HG02571 (cell line): Measurements from ENCODE around the gene NUDT8.
"Not testable (repeated sequence)": the region's sequence is repeated elsewhere in the genome, so short reads cannot be mapped to it uniquely, and the experiment has no call there.

ENCODE experiments used
- ATAC-seq: cut with Tn5 transposase; IDR thresholded peaks from one replicate; pipeline ENCODE4 v1.9.1; 2021; ENCODE audit warnings: mild to moderate bottlenecking, moderate library complexity; ENCODE audit not compliant: unreplicated experiment

The NUDT8 gene

DNA sequence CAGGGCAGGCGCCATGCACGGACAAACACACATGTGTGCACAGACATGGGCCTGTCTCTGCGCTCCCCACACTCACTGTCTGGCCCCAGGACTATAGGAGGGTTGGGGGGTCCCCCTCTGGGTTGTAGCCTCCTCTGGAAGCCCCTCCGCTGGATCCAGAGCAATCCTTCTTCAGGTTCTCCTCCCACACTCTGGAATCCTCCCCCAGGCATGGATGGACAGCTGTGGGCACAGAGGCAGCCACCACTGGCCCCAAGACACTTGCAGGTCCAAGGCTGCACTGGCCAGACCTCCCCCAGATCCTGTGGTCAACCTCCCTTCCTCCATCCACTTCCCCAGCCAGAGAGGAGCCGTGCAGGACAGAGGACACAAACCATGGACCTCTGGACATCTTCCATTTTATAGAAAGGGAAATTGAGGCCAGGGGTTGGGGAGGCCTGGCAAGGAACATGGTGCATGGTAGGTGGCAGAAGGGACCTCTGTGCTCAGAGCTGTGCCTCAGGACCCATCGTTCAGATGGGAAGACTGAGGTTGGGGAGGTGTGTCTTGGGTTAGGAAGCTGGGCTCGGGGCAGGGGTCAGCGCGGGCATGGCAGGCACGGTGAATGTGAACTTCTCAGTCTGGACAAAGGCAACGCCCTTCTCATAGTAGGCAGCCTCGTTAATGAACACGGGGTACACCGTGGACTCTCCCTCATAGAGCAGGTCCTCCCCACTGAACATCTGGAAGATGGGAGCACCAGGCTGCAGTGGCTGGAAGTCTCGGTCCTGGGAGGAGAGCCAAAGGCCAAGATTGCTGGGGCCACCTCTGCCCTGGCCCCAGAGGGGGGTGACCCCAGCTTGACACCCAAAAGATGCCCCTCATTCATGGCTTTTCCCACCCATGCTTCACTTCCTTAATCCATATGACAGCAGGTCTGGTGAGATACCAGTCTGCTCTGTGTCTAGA, 12.7 kb upstream of the NUDT8 start:
- ATAC-seq, result no peak

- no peak for ATAC-seq
Observed at GRCh38 chr11:67641338-67642172, 11.8 kb upstream of the NUDT8 start.

DNA sequence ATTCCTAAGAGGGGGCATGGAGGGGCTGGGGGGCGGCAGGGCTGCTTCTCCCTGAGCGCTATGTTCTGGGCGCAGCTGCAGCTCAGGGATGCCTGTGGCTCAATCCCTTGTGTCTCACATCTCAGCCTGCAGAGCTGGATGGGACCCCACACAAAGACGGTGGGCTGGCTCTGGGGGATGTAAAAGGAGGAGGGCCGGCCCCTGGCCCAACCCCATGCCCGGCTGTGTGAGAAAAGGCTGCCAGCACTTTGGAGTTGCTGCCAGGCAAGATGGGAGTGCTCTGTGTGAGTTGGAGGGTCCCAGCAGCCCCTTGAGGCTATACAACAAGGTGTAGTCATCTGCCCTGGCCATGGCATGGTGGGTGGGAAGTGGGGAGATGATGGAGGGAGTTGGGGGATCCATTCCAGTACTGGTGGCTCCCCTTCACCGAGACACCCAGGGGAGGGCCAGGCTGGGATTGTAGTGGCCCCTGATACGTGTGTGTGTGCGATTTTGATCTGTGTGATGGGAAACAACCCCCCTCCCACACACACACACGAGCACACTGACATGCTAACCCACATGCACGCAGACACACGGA, 11.1 kb upstream of the NUDT8 start:
- ATAC-seq, result no peak

- ATAC-seq, result no peak
Observed at GRCh38 chr11:67640021-67640757, 10.5 kb upstream of the NUDT8 start.

- ATAC-seq, result no peak
Observed at GRCh38 chr11:67639438-67639859, 9.7 kb upstream of the NUDT8 start, which contains the start of gene TBX10. Gene TBX10, minus strand, starts transcription at chr11:67639763. Its CDS starts 291 bp downstream, at chr11:67639472.

DNA sequence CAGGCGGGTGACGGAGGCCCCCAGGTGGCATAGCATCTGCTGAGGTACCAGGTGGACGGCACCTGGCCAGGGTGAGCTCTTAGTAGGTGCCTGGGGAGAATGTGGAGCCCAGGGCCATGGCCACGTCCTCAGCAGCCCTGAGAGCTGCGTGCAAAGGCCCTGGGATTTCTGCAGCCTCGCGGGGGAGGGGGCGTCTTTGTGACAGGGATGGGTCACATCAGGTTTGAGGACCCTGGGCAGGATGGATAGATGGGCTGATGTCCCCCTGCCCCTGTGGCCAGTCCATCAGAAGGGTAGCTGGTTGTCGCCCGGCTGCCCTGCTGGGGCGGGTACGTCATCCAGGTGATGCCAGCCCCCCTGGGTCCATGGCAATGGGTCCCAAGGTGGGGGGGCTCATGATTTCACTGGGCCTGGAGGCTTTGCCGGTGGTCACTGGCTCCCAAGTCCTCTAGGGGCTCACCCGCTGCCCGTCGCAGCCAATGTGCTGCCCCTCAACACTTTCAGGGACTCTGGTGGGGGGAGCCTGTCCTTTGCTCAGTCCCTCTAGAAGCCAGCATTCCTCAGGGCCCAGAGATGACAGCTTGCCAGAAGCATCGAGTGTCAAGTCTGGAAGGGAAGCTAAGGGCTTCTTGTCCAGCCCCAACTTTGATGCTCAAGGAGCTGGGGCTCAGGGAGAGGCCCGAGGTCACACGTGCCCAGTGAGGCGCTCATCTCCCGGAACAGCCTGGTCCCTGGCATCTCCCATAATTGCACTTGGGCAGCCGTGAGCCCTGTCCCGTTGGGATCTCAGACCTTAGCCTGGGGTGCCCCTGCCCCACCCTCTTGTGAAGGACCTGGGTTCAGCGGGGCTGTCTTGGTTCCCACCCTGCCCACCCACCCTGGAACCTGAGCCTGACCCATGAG, 9.0 kb upstream of the NUDT8 start:
- ATAC-seq, result no peak

DNA sequence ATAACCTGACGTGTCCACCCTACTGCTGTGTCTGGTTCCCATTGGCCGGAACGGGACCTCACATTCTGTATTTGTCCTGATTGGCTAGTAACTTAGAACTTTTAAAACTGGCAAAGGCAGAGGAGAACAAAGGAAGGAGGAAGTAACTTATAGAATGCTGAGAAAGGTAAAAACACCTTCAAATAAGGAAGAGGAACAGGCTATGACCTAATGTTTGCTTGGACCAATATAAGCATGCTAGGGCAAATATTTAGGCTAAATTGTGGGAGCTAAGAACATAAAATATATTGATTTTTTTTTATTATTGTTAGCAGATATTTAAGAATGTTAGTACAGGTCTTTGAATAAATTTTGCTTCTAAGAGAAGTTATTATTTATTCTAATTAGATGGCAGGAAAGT, 7.7 kb upstream of the NUDT8 start:
- ATAC-seq, result not testable (repeated sequence)

GRCh38 chr11:67636962-67637361, 7.2 kb upstream of the NUDT8 start:
- no peak for ATAC-seq

DNA sequence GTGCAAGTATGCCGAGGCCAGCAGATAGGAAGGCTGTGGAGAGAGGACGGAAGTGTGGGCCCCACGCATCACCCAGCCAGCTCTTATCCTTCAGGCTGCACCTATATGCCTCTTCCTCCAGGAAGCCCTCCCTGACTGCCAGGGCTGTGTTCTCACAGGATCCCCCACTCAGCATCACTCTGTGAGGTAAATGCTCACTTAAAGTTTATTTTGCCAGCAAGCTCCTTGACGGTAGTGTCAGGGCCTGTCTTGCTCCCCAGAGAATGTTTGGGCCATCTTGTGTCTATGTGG, 5.4 kb upstream of the NUDT8 start:
- no peak for ATAC-seq

- no peak for ATAC-seq
Observed at GRCh38 chr11:67634366-67635230, 4.9 kb upstream of the NUDT8 start.

GRCh38 chr11:67633758-67634365, 4.1 kb upstream of the NUDT8 start:
- ATAC-seq, result no peak

GRCh38 chr11:67632982-67633755, 3.4 kb upstream of the NUDT8 start:
- no peak for ATAC-seq

GRCh38 chr11:67632175-67632981, 2.6 kb upstream of the NUDT8 start:
- no peak for ATAC-seq

- no peak for ATAC-seq
Observed at GRCh38 chr11:67631853-67632174, 2.1 kb upstream of the NUDT8 start.

DNA sequence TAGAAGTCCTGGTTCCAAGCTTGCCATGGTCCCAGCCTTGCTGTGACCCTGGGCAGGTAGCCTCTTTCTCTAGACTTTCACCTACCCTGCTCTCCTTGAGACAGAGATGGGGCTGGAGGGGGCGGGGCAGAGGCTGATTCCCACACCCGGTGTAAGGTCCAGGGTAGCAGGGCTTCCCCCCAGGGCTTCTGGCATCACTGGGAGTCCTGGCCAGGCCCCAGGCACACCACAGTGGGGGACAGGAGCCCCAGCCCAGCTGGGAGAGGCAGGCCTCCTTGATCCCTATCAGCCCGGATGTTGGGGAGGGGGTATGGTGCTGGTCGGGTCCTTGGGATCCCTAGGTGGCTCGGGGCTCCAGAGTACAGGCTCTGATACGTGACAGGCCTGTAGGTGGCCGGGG, 1.7 kb upstream of the NUDT8 start:
- ATAC-seq, result no peak

- no peak for ATAC-seq
Observed at GRCh38 chr11:67630943-67631331, 1.2 kb upstream of the NUDT8 start.
